Smooth muscle cell (in vitro differentiated cells): ENCODE data around the gene SGCD. TPM values are rescaled to one million over a fixed set of nuclear protein-coding genes. Genes with fewer than 3 reads are reported as not detected.

Source experiments
- DNase-seq: peaks from one replicate; lab custom pipeline; 2025; ENCODE audit not compliant: unreplicated experiment; lab: John Stamatoyannopoulos, UW
- H2AFZ ChIP-seq: fragments of 200-600 bp; sonication (generic); 2 replicates; pipeline ENCODE4 v1.6.0; 2016; ENCODE audit warnings: antibody characterized with exemption, low read depth, mild to moderate bottlenecking
- H3F3A ChIP-seq: fragments of 200-600 bp; sonication (generic); 2 replicates; pipeline ENCODE4 v1.6.0; 2017; ENCODE audit warnings: antibody characterized with exemption, low read depth
- H3K27ac ChIP-seq: fragments of 200-600 bp; sonication (generic); 2 replicates; pipeline ENCODE4 v1.5.1; 2016; ENCODE audit warnings: low read depth, mild to moderate bottlenecking
- H3K27me3 ChIP-seq: fragments of 200-600 bp; sonication (generic); 2 replicates; pipeline ENCODE4 v1.6.1; 2016; ENCODE audit warnings: low read depth, mild to moderate bottlenecking
- H3K36me3 ChIP-seq: fragments of 200-600 bp; sonication (generic); 2 replicates; pipeline ENCODE4 v1.5.1; 2016; ENCODE audit warnings: low read depth
- H3K4me1 ChIP-seq: fragments of 200-600 bp; sonication (generic); 2 replicates; pipeline ENCODE4 v1.5.1; 2016; ENCODE audit warnings: low read depth
- H3K4me2 ChIP-seq: fragments of 200-600 bp; sonication (generic); 2 replicates; pipeline ENCODE4 v1.6.0; 2016; ENCODE audit warnings: mild to moderate bottlenecking
- H3K4me3 ChIP-seq: fragments of 200-600 bp; sonication (generic); 2 replicates; pipeline ENCODE4 v1.5.1; 2016; ENCODE audit warnings: mild to moderate bottlenecking
- H3K79me2 ChIP-seq: fragments of 200-600 bp; sonication (generic); 2 replicates; pipeline ENCODE4 v1.6.0; 2016; ENCODE audit warnings: low read depth, mild to moderate bottlenecking
- H3K9ac ChIP-seq: fragments of 200-600 bp; sonication (generic); 2 replicates; pipeline ENCODE4 v1.6.0; 2016; ENCODE audit warnings: low read depth
- H3K9me3 ChIP-seq: fragments of 200-600 bp; sonication (generic); replicated peaks from 2 replicates; pipeline ENCODE4 v1.5.1; 2016; ENCODE audit warnings: low read depth
- H4K20me1 ChIP-seq: fragments of 200-600 bp; sonication (generic); 2 replicates; pipeline ENCODE4 v1.6.0; 2016; ENCODE audit warnings: low read depth
- WGBS: methylation state at CpG from one replicate; pipeline ENCODE4 v1.1.7; 2016; ENCODE audit warnings: low lambda C conversion rate; 5-methylcytosine and 5-hydroxymethylcytosine counted together
- polyA plus RNA-seq: library from polyadenylated mRNA; unstranded; fragments of >200 nt; fragmentation: Nextera tagmentation; extraction: Ambion mirVana; gene quantifications from 2 replicates; pipeline ENCODE4 v1.2.1, GENCODE V29; 2016
- total RNA-seq: library from RNA; depleted of rRNA; stranded (reverse); fragments of >200 nt; gene quantifications from 2 replicates; pipeline ENCODE4 v1.2.3, GENCODE V29; 2014
- TF ChIP-seq, protein P1 (sequence below): fragments of 200-600 bp; sonication (generic); IDR thresholded peaks from 2 replicates; pipeline ENCODE4 v1.5.1; 2017; ENCODE audit warnings: borderline replicate concordance, mild to moderate bottlenecking, antibody characterized with exemption; ENCODE audit not compliant: insufficient read depth, poor library complexity, severe bottlenecking

Gene SGCD
- total and polyA plus RNA-seq, 2 experiments from 2014 or later, result 1.6 to 3.5 TPM

DNA sequence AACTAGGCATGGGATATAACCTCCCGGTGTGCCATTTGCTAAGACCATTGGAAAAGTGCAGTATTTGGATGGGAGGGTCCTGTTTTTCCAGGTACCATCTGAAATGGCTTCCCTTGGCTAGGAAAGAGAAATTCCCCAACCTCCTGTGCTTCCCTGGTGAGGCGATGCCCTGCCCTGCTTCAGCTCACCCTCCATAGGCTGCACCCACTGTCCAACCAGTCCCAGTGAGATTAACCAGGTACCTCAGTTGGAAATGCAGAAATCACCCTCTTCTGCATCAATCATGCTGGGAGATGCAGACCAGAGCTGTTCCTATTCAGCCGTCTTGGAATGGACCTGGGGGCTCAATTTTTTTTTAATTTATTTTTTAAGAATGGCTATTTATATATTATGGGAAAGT is 254.8 kb downstream of the SGCD start:
- no peak for DNase-seq
- TF ChIP-seq, protein P1, sequence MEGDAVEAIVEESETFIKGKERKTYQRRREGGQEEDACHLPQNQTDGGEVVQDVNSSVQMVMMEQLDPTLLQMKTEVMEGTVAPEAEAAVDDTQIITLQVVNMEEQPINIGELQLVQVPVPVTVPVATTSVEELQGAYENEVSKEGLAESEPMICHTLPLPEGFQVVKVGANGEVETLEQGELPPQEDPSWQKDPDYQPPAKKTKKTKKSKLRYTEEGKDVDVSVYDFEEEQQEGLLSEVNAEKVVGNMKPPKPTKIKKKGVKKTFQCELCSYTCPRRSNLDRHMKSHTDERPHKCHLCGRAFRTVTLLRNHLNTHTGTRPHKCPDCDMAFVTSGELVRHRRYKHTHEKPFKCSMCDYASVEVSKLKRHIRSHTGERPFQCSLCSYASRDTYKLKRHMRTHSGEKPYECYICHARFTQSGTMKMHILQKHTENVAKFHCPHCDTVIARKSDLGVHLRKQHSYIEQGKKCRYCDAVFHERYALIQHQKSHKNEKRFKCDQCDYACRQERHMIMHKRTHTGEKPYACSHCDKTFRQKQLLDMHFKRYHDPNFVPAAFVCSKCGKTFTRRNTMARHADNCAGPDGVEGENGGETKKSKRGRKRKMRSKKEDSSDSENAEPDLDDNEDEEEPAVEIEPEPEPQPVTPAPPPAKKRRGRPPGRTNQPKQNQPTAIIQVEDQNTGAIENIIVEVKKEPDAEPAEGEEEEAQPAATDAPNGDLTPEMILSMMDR, result no peak
- H3K4me3 ChIP-seq, result no peak overlapping the region
- H4K20me1 ChIP-seq, result no peaks in the 10 kb centered on the region
- H3K36me3 ChIP-seq, result no peaks in the 10 kb centered on the region
- no peaks in the 10 kb centered on the region for H3K4me1 ChIP-seq
- H3K4me2 ChIP-seq, result no peak overlapping the region
- H3K27me3 ChIP-seq, result peaks cover 3% of the 10 kb centered on the region
- H2AFZ ChIP-seq, result no peak overlapping the region
- H3K27ac ChIP-seq, result no peak overlapping the region
- no peak overlapping the region for H3K9ac ChIP-seq
- no peaks in the 10 kb centered on the region for H3F3A ChIP-seq
- 98% methylated on average over 3 of the region's 3 CpGs for WGBS
- peaks cover 2% of the 10 kb centered on the region for H3K9me3 ChIP-seq
- no peaks in the 10 kb centered on the region for H3K79me2 ChIP-seq

DNA sequence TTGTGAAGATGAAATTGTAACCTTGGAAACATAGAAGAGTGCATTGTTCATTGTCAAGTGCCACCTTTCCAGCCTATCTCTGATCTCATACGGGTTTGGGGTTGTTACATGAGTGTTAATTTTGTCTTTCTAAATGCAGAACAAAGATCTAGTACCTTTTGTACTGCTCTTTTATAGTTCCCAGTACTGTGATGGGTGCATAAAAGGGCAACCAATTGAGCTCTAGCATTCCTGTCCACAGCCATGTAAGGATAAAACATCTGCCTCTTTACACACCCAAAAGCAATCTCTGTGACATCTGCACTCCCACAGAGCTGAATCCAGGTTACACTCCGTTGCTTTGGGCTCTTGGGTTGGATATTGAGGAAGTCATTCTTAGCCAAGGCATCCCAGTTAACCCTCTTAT is 255.2 kb downstream of the SGCD start:
- Histone ChIP-seq H3K36me3 (no peaks in the 10 kb centered on the region), H4K20me1 (no peaks in the 10 kb centered on the region), H3K79me2 (no peaks in the 10 kb centered on the region), H3K4me2 (no peak overlapping the region), H3K9ac (no peak overlapping the region), H3K27ac (no peak overlapping the region), H3K27me3 (peaks cover 3% of the 10 kb centered on the region), H3F3A (no peaks in the 10 kb centered on the region), H3K4me1 (no peaks in the 10 kb centered on the region), H3K4me3 (no peak overlapping the region), H3K9me3 (peaks cover 2% of the 10 kb centered on the region), H2AFZ (no peak overlapping the region)
- TF ChIP-seq, protein P1, result no peak
- DNase-seq, result no peak
- 77% methylated on average over 2 of the region's 2 CpGs for WGBS

DNA sequence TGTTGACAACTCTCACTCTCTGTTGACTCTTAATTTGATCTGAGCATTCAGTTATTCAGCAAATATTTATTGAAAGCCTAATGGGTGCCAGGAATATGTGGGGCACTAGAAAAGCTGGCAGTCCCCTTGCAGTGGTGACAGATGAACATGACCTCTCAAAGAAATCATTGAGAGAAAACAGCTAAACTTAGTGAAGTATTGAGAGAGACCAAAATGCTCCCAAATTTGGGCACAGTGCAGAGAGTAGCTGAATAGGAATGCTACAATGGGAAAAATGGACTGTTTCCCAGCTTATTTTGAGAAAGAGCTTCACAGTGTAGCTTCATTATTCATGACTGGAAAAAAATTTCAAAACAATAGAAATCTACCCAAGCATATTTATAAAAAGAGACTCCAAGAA is 257.9 kb downstream of the SGCD start:
- Histone ChIP-seq H3K27me3 (peaks cover 10% of the 10 kb centered on the region), H3K79me2 (no peaks in the 10 kb centered on the region)
- TF ChIP-seq, protein P1, result no peak

DNA sequence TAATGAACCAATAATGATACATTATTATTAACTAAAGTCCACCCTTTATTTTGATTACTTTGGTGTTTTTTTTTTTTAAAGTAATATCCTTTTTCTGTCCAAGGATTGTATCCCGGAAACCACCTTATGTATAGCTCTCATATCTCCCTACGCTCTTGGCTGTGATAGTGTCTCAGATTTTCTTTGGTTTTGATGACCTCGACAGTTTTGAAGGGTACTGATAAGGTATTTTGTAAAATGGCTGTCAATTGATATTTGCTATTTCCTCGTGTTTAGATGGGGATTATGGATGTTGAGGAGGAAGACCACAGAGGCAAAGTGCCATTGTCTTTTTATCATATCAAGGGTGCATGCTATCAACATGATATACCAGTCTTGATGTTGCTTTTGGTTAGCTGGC is 259.0 kb downstream of the SGCD start:
- no peaks in the 10 kb centered on the region for H3K4me1 ChIP-seq
- H3K4me3 ChIP-seq, result no peak overlapping the region
- TF ChIP-seq, protein P1, result no peak
- H3F3A ChIP-seq, result no peaks in the 10 kb centered on the region
- no peaks in the 10 kb centered on the region for H4K20me1 ChIP-seq
- H3K27me3 ChIP-seq, result peaks cover 11% of the 10 kb centered on the region
- H3K9me3 ChIP-seq, result no peaks in the 10 kb centered on the region
- H3K79me2 ChIP-seq, result no peaks in the 10 kb centered on the region
- H3K36me3 ChIP-seq, result no peaks in the 10 kb centered on the region
- no peak overlapping the region for H3K4me2 ChIP-seq
- 91% methylated on average over 4 of the region's 4 CpGs for WGBS
- no peak overlapping the region for H3K9ac ChIP-seq
- H2AFZ ChIP-seq, result no peak overlapping the region
- DNase-seq, result no peak
- no peak overlapping the region for H3K27ac ChIP-seq

More for the DNA sequence above, 257.9 kb downstream of the SGCD start:
- Histone ChIP-seq H3K9ac (no peak overlapping the region), H3K4me2 (no peak overlapping the region), H3K4me3 (no peak overlapping the region), H3K9me3 (no peaks in the 10 kb centered on the region), H2AFZ (no peak overlapping the region), H4K20me1 (no peaks in the 10 kb centered on the region), H3K36me3 (no peaks in the 10 kb centered on the region), H3F3A (no peaks in the 10 kb centered on the region), H3K27ac (no peak overlapping the region), H3K4me1 (no peaks in the 10 kb centered on the region)
- DNase-seq, result no peak
